Esophagus muscularis mucosa (tissue), 4 donors: ENCODE data around the gene HECTD2.

ENCODE experiments used
- EP300 ChIP-seq: sonication (generic); formaldehyde crosslinking; IDR thresholded peaks from one replicate; pipeline ENCODE4 v1.6.1; 2017; ENCODE audit warnings: antibody characterized with exemption
- POLR2A ChIP-seq: fragments of 450-650 bp; IDR thresholded peaks from one replicate; pipeline ENCODE4 v1.6.1; 2017; ENCODE audit warnings: antibody characterized with exemption, moderate library complexity, mild to moderate bottlenecking, low read depth
- TF ChIP-seq, protein P1 (sequence below), 3 experiments: fragments of 200-600 bp in 2 of 3; fragments of 450-650 bp in 1 of 3; sonication (generic) in 2 of 3; IDR thresholded peaks; one replicate each; pipeline ENCODE4 v1.5.1; 2017 to 2019; ENCODE audit warnings: antibody characterized with exemption in 3 of 3, mild to moderate bottlenecking in 2 of 3, moderate library complexity in 1 of 3

DNA sequence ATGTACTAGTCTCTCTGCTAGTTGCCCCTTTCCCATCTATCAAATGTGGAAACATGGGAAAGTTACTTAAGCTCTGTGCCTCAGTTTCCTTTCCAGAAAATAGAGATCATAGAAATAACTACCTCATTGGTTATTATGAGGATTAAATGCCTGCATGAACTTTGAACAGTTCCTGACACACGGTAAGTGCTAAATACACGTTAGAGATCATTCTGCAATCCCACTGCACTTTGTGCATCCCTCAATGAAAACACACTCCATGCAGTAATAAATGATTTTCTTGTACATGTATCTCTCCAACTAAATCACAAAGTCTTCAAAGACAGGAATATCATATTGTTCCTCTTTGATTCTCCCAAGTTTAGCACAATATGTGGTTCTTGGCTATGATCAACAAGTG, 149.6 kb downstream of the HECTD2 start:
- TF ChIP-seq, protein P1, sequence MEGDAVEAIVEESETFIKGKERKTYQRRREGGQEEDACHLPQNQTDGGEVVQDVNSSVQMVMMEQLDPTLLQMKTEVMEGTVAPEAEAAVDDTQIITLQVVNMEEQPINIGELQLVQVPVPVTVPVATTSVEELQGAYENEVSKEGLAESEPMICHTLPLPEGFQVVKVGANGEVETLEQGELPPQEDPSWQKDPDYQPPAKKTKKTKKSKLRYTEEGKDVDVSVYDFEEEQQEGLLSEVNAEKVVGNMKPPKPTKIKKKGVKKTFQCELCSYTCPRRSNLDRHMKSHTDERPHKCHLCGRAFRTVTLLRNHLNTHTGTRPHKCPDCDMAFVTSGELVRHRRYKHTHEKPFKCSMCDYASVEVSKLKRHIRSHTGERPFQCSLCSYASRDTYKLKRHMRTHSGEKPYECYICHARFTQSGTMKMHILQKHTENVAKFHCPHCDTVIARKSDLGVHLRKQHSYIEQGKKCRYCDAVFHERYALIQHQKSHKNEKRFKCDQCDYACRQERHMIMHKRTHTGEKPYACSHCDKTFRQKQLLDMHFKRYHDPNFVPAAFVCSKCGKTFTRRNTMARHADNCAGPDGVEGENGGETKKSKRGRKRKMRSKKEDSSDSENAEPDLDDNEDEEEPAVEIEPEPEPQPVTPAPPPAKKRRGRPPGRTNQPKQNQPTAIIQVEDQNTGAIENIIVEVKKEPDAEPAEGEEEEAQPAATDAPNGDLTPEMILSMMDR (IDR thresholded peaks at IDR 0.05) = no peak
- no peak for TF ChIP-seq EP300
- no peak for TF ChIP-seq POLR2A
